GM12864 (cell line): ENCODE measurements around the gene CABP5.

Source experiments
- DNase-seq: peaks from one replicate; pipeline ENCODE4 v3.0.0-alpha.2; 2011; ENCODE audit warnings: low read depth
- H3K4me3 ChIP-seq: 2 replicates; pipeline ENCODE4 v1.5.1; 2011; ENCODE audit warnings: mild to moderate bottlenecking, low read depth, low read length, control low read depth
- TF ChIP-seq, protein P1 (sequence below): IDR thresholded peaks from 2 replicates; pipeline ENCODE4 v1.5.1; 2011; ENCODE audit warnings: low read depth, mild to moderate bottlenecking, moderate library complexity, low read length, control low read depth, inconsistent platforms; ENCODE audit errors: missing control alignments

The CABP5 gene

DNA sequence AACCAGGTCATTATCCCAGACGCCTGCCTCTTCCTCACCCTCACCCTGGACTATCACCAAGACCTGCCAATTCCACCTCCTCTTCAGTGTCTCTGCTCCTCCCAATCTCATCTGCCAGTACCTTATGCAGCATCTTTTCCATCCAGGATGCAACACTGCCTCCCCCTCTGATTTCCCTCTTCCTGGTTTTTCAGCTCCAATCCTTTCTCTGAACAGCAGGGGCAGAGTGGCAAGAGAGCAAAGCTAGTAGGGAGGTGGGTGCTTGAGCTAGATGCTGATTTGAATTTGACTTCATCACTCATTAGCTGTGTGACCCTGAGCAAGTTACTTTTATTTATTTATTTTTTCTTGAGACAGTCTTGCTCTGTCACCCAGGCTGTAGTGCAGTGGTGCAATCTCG, 25.6 kb upstream of the CABP5 start:
- TF ChIP-seq, protein P1, sequence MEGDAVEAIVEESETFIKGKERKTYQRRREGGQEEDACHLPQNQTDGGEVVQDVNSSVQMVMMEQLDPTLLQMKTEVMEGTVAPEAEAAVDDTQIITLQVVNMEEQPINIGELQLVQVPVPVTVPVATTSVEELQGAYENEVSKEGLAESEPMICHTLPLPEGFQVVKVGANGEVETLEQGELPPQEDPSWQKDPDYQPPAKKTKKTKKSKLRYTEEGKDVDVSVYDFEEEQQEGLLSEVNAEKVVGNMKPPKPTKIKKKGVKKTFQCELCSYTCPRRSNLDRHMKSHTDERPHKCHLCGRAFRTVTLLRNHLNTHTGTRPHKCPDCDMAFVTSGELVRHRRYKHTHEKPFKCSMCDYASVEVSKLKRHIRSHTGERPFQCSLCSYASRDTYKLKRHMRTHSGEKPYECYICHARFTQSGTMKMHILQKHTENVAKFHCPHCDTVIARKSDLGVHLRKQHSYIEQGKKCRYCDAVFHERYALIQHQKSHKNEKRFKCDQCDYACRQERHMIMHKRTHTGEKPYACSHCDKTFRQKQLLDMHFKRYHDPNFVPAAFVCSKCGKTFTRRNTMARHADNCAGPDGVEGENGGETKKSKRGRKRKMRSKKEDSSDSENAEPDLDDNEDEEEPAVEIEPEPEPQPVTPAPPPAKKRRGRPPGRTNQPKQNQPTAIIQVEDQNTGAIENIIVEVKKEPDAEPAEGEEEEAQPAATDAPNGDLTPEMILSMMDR: no peak
- no peak overlapping the region for H3K4me3 ChIP-seq
- DNase-seq: no peak

GRCh38 chr19:48064509-48064908, 20.6 kb upstream of the CABP5 start:
- H3K4me3 ChIP-seq: no peak overlapping the region
- TF ChIP-seq, protein P1: no peak
- DNase-seq: no peak

GRCh38 chr19:48061401-48062344, 17.8 kb upstream of the CABP5 start:
- TF ChIP-seq, protein P1: no peak
- H3K4me3 ChIP-seq: no peak overlapping the region
- DNase-seq: no peak

DNA sequence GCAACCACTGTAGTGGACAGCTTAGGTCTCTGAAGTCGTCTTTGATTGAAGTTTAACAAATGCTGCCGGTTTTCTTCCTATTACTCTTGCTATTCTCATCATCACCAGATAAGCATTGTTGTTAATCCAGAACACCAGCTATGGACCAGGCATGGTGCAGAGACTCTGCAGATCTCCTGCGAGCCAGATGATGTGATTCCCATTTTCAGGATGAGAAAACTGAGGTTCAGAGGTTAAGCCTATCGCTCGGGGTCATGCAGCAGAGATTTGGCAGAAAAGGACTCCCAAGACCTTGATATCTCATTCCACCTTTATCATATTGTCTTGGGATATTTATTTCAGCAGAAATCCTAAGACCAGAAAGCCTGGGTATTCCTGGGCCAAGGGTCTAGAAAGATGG, 16.5 kb upstream of the CABP5 start:
- H3K4me3 ChIP-seq: no peak overlapping the region
- TF ChIP-seq, protein P1: no peak
- DNase-seq: no peak

DNA sequence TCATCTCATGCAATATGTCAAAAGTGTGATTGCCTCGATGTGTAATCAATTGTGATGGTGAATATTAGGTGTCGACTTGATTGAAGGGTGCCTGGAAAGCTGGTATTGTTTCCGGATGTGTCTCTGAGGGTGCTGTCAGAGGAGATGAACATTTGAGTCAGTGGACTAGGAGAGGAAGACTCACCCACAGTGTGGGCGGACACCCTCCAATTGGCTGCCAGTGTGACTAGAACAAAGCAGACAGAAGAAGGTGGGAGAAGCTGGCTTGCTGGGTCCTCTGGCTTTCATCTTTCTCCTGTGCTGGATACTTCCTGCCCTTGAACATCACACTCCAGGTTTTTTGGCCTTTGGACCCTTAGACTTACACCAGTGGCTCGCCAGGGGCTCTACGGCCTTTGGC, 15.5 kb upstream of the CABP5 start:
- DNase-seq: no peak
- no peak overlapping the region for H3K4me3 ChIP-seq
- TF ChIP-seq, protein P1: no peak

GRCh38 chr19:48053856-48054255, 10.0 kb upstream of the CABP5 start:
- TF ChIP-seq, protein P1: no peak
- no peak overlapping the region for H3K4me3 ChIP-seq
- no peak for DNase-seq

DNA sequence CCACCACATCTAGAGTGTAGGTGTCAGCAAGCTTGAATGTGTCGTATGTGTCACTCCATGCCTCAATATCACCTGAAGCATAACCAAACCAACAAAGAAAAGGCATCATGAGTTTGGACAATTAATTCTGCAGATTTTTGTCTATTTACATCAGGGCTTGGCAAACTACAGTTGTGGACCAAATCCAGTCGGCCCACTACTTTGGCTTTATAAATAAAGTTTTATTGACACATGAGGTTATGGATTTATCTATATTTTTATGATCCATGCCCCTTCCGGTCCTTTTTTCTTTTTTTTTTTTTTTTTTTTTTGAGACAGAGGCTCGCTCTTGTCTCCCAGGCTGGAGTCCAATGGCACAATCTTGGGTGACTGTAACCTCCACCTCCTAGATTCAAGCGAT, 9.2 kb upstream of the CABP5 start:
- TF ChIP-seq, protein P1: no peak
- no peak for DNase-seq
- H3K4me3 ChIP-seq: no peak overlapping the region
